Upper lobe of right lung (tissue), 1 donor: Measurements from ENCODE around the gene KCNJ12. TPM values are rescaled to one million over a fixed set of nuclear protein-coding genes. Genes with fewer than 3 reads are reported as not detected.
"Not testable (repeated sequence)": the region's sequence is repeated elsewhere in the genome, so short reads cannot be mapped to it uniquely, and the experiment has no call there.

Source experiments
- ATAC-seq: fragments of 200-7000 bp; cut with Tn5 transposase; one replicate; pipeline ENCODE4 v1.9.1; 2020; ENCODE audit warnings: mild to moderate bottlenecking, moderate library complexity
- DNase-seq: peaks from one replicate; pipeline ENCODE4 v3.0.0-alpha.2; 2020
- H3K27ac ChIP-seq: fragments of 200-600 bp; one replicate; pipeline ENCODE4 v1.8.0; 2022
- H3K27me3 ChIP-seq: fragments of 200-600 bp; one replicate; pipeline ENCODE4 v1.8.0; 2022; ENCODE audit warnings: mild to moderate bottlenecking
- H3K36me3 ChIP-seq: fragments of 200-600 bp; one replicate; pipeline ENCODE4 v1.8.0; 2022
- H3K4me1 ChIP-seq: fragments of 200-600 bp; one replicate; pipeline ENCODE4 v1.8.0; 2022
- H3K4me3 ChIP-seq: fragments of 200-600 bp; one replicate; pipeline ENCODE4 v1.8.0; 2022; ENCODE audit warnings: mild to moderate bottlenecking
- H3K9me3 ChIP-seq: fragments of 200-600 bp; one replicate; pipeline ENCODE4 v1.8.0; 2022
- CTCF ChIP-seq: fragments of 200-600 bp; IDR thresholded peaks from one replicate; pipeline ENCODE4 v1.8.0; 2022; ENCODE audit warnings: antibody characterized with exemption
- intact Hi-C: fragments of 100-400 bp; cut with DNase I; formaldehyde crosslinking; loops from one replicate; pipeline ENCODE4 v1.11.0; 2022
- total RNA-seq: library from RNA; stranded (reverse); fragmentation: NEBNext Ultra II Directional; extraction: Animal tissue kit (Norgen Biotek cat#: 25700); gene quantifications from one replicate; pipeline ENCODE4 v1.2.1, GENCODE V29; 2021
- donor health status: DM: no; HTN: yes; CAD: no; lungs with severe emphysema.

Gene KCNJ12
- total RNA-seq, 1 donor from 2014 or later = 2.5 TPM

DNA sequence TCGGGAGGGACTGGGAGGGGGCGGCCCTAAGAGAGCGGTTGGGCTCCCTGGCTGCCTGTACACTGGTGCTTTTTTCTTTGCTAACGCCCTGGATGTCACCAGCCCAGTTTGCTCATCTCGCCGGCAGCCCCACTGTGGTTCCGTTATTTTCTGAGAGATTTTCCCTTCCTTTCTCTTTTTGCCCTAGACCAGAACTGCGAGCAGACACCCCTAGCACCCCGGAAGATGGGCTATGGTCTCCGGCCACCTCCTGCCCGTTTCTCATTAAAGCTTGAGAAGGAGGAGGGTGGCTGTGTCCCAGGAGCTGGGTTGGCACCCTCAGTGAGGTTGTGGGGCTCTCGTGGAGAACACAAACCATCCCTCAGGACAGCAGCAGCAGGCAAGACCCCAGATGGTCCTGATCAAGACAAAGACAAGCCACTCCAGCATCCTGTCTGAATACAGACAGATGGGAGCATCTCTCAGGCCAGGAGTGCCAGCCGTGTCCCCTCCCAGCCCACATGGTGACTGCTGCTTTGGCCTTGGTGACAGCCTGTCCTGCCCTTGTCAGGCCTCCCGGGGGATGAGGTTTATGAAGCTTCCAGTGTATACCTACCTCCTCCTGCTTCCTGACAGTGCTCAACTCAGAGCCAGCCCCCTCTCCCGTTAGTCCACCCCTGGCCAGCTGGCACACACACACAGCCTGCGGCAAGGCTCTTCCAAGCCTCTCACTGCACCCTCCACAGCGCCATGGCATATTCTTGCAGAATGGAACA is 77.2 kb downstream of the KCNJ12 start:
- no peaks in the 10 kb centered on the region for H3K36me3 ChIP-seq
- ATAC-seq (no peak), DNase-seq (no peak)
- TF ChIP-seq CTCF = no peak
- peaks cover 6% of the 10 kb centered on the region for H3K27me3 ChIP-seq
- H3K4me3 ChIP-seq = no peak overlapping the region
- no peaks in the 10 kb centered on the region for H3K9me3 ChIP-seq
- H3K4me1 ChIP-seq = peaks cover 9% of the 10 kb centered on the region
- H3K27ac ChIP-seq = no peak overlapping the region
- intact Hi-C loops = no loop called here

DNA sequence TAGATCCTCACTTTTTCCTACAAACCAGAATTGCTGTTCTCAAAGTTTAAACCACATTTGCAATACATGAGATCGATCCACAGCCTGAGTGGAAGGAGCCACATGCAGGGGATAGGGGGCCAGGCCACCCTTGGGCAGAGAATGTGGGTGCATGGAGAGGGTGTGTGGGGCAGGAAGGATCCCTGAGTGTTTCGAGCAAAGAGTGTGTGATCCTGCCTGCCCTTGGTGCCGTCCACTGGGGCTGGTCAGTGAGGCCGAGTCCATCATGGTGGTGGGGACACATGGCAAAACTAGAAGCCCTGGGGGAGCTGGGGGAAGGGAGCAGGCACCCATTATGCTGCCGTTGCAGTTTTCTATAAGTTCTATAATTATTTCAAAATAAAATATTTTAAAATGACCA is 77.8 kb downstream of the KCNJ12 start:
- H3K4me3 ChIP-seq, H3K9me3 ChIP-seq, H3K27me3 ChIP-seq, DNase-seq, intact Hi-C loops, H3K4me1 ChIP-seq, ATAC-seq, H3K27ac ChIP-seq, H3K36me3 ChIP-seq: not testable (repeated sequence)

DNA sequence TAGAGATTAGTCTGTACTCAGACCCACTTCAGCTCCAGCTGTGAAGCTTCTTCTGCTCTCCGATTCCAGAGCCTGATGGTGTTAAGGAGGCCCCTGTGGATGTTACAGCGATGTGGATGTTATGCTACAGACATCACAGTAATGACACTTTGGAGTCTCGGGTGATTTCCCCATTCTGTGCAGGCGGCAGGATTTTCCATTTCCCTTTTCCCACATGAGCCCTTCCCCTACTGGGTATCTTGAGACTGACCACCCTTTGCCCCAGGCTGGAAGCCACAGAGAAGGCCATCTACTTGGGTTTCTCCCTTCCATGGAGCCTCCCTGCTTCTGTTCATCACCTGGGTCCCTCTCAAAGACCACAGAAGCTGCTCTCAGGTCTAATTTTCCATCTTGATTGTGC is 78.3 kb downstream of the KCNJ12 start:
- Histone ChIP-seq H3K9me3 (no peaks in the 10 kb centered on the region), H3K4me1 (peaks cover 9% of the 10 kb centered on the region), H3K4me3 (no peak overlapping the region), H3K27me3 (peaks cover 6% of the 10 kb centered on the region), H3K36me3 (no peaks in the 10 kb centered on the region), H3K27ac (no peak overlapping the region)
- no peak for TF ChIP-seq CTCF
- ATAC-seq = no peak
- intact Hi-C loops = no loop called here
- DNase-seq = no peak

- intact Hi-C loops = no loop called here
Measured at GRCh38 chr17:21455761-21456160, 79.6 kb downstream of the KCNJ12 start.

DNA sequence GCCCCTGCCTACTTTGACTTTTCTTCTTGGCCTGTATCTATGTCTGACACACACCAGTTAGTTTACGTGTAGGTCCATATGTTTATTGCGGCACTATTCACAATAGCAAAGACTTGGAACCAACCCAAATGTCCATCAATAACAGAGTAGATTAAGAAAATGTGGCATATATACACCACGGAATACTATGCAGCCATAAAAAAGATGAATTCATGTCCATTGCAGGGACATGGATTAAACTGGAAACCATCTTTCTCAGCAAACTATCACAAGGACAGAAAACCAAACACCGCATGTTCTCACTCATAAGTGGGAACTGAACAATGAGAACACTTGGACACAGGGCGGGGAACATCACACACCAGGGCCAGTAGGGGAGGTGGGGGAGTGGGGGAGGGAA is 80.3 kb downstream of the KCNJ12 start:
- ATAC-seq, intact Hi-C loops: not testable (repeated sequence)

More at GRCh38 chr17:21455761-21456160, 79.6 kb downstream of the KCNJ12 start:
- no peak for TF ChIP-seq CTCF
- Histone ChIP-seq H3K4me3 (no peak overlapping the region), H3K27ac (no peak overlapping the region), H3K4me1 (peaks cover 9% of the 10 kb centered on the region), H3K36me3 (no peaks in the 10 kb centered on the region), H3K9me3 (no peaks in the 10 kb centered on the region), H3K27me3 (peaks cover 6% of the 10 kb centered on the region)
- ATAC-seq (no peak), DNase-seq (no peak)

GRCh38 chr17:21457051-21458026 is 81.2 kb downstream of the KCNJ12 start:
- intact Hi-C loops = no loop called here
- peaks cover 8% of the 10 kb centered on the region for H3K4me1 ChIP-seq
- peak; percentile 98 for TF ChIP-seq CTCF
- no peaks in the 10 kb centered on the region for H3K9me3 ChIP-seq
- DNase-seq (peak; percentile 96), ATAC-seq (peak; percentile 98)
- H3K27ac ChIP-seq = no peak overlapping the region
- no peak overlapping the region for H3K4me3 ChIP-seq
- no peaks in the 10 kb centered on the region for H3K36me3 ChIP-seq
- no peaks in the 10 kb centered on the region for H3K27me3 ChIP-seq

More for the DNA sequence above, 80.3 kb downstream of the KCNJ12 start:
- H3K36me3 ChIP-seq, H3K4me3 ChIP-seq, DNase-seq, H3K4me1 ChIP-seq, H3K27me3 ChIP-seq, H3K9me3 ChIP-seq, H3K27ac ChIP-seq: not testable (repeated sequence)
